HG02870 (cell line): ENCODE measurements around the gene GJC2.
"Not testable (repeated sequence)": the region's sequence is repeated elsewhere in the genome, so short reads cannot be mapped to it uniquely, and the experiment has no call there.

Experiments
- ATAC-seq: cut with Tn5 transposase; IDR thresholded peaks from one replicate; pipeline ENCODE4 v1.9.1; 2021; ENCODE audit warnings: mild to moderate bottlenecking, moderate library complexity; ENCODE audit not compliant: unreplicated experiment

Gene GJC2

GRCh38 chr1:228170666-228171065, 20.9 kb downstream of the GJC2 start:
- no peak for ATAC-seq

- ATAC-seq: no peak
These were observed 21.6 kb downstream of the GJC2 start for GRCh38 chr1:228171221-228171891.

- ATAC-seq: no peak
These were observed 23.1 kb downstream of the GJC2 start for GRCh38 chr1:228172591-228173527.

GRCh38 chr1:228173528-228174481, 24.1 kb downstream of the GJC2 start:
- not testable (repeated sequence) for ATAC-seq

- ATAC-seq: no peak
These were observed 25.0 kb downstream of the GJC2 start for GRCh38 chr1:228174482-228175315.

- no peak for ATAC-seq
These were observed 25.7 kb downstream of the GJC2 start for GRCh38 chr1:228175316-228176023.

GRCh38 chr1:228176024-228176395, 26.3 kb downstream of the GJC2 start:
- ATAC-seq: no peak

GRCh38 chr1:228176461-228177182, 26.9 kb downstream of the GJC2 start:
- no peak for ATAC-seq

- ATAC-seq: no peak
These were observed 27.4 kb downstream of the GJC2 start for GRCh38 chr1:228177183-228177475.

GRCh38 chr1:228177721-228178710, 28.3 kb downstream of the GJC2 start:
- no peak for ATAC-seq

- ATAC-seq: no peak
These were observed 29.3 kb downstream of the GJC2 start for GRCh38 chr1:228178737-228179684.

GRCh38 chr1:228180271-228180958, 30.7 kb downstream of the GJC2 start:
- no peak for ATAC-seq

GRCh38 chr1:228180959-228181644, 31.4 kb downstream of the GJC2 start:
- no peak for ATAC-seq

- ATAC-seq: no peak
These were observed 31.9 kb downstream of the GJC2 start for GRCh38 chr1:228181645-228182034.

GRCh38 chr1:228182296-228183030, 32.7 kb downstream of the GJC2 start:
- no peak for ATAC-seq
